Smooth muscle cell (in vitro differentiated cells): ENCODE data around the gene DPYSL4. TPM values are rescaled to one million over a fixed set of nuclear protein-coding genes. Genes with fewer than 3 reads are reported as not detected.

ENCODE experiments used
- DNase-seq: peaks from one replicate; lab custom pipeline; 2025; ENCODE audit not compliant: unreplicated experiment; lab: John Stamatoyannopoulos, UW
- H2AFZ ChIP-seq: fragments of 200-600 bp; sonication (generic); 2 replicates; pipeline ENCODE4 v1.6.0; 2016; ENCODE audit warnings: antibody characterized with exemption, low read depth, mild to moderate bottlenecking
- H3F3A ChIP-seq: fragments of 200-600 bp; sonication (generic); 2 replicates; pipeline ENCODE4 v1.6.0; 2017; ENCODE audit warnings: antibody characterized with exemption, low read depth
- H3K27ac ChIP-seq: fragments of 200-600 bp; sonication (generic); 2 replicates; pipeline ENCODE4 v1.5.1; 2016; ENCODE audit warnings: low read depth, mild to moderate bottlenecking
- H3K27me3 ChIP-seq: fragments of 200-600 bp; sonication (generic); 2 replicates; pipeline ENCODE4 v1.6.1; 2016; ENCODE audit warnings: low read depth, mild to moderate bottlenecking
- H3K36me3 ChIP-seq: fragments of 200-600 bp; sonication (generic); 2 replicates; pipeline ENCODE4 v1.5.1; 2016; ENCODE audit warnings: low read depth
- H3K4me1 ChIP-seq: fragments of 200-600 bp; sonication (generic); 2 replicates; pipeline ENCODE4 v1.5.1; 2016; ENCODE audit warnings: low read depth
- H3K4me2 ChIP-seq: fragments of 200-600 bp; sonication (generic); 2 replicates; pipeline ENCODE4 v1.6.0; 2016; ENCODE audit warnings: mild to moderate bottlenecking
- H3K4me3 ChIP-seq: fragments of 200-600 bp; sonication (generic); 2 replicates; pipeline ENCODE4 v1.5.1; 2016; ENCODE audit warnings: mild to moderate bottlenecking
- H3K79me2 ChIP-seq: fragments of 200-600 bp; sonication (generic); 2 replicates; pipeline ENCODE4 v1.6.0; 2016; ENCODE audit warnings: low read depth, mild to moderate bottlenecking
- H3K9ac ChIP-seq: fragments of 200-600 bp; sonication (generic); 2 replicates; pipeline ENCODE4 v1.6.0; 2016; ENCODE audit warnings: low read depth
- H3K9me3 ChIP-seq: fragments of 200-600 bp; sonication (generic); replicated peaks from 2 replicates; pipeline ENCODE4 v1.5.1; 2016; ENCODE audit warnings: low read depth
- H4K20me1 ChIP-seq: fragments of 200-600 bp; sonication (generic); 2 replicates; pipeline ENCODE4 v1.6.0; 2016; ENCODE audit warnings: low read depth
- CTCF ChIP-seq: fragments of 200-600 bp; sonication (generic); IDR thresholded peaks from 2 replicates; pipeline ENCODE4 v1.5.1; 2017; ENCODE audit warnings: borderline replicate concordance, mild to moderate bottlenecking, antibody characterized with exemption; ENCODE audit not compliant: insufficient read depth, poor library complexity, severe bottlenecking
- WGBS: methylation state at CpG from one replicate; pipeline ENCODE4 v1.1.7; 2016; ENCODE audit warnings: low lambda C conversion rate; 5-methylcytosine and 5-hydroxymethylcytosine counted together
- polyA plus RNA-seq: library from polyadenylated mRNA; unstranded; fragments of >200 nt; fragmentation: Nextera tagmentation; extraction: Ambion mirVana; gene quantifications from 2 replicates; pipeline ENCODE4 v1.2.1, GENCODE V29; 2016
- total RNA-seq: library from RNA; depleted of rRNA; stranded (reverse); fragments of >200 nt; gene quantifications from 2 replicates; pipeline ENCODE4 v1.2.3, GENCODE V29; 2014

The DPYSL4 gene
- total and polyA plus RNA-seq, 2 experiments from 2014 or later = 6.0 to 7.4 TPM

GRCh38 chr10:132182591-132182990 is 4.2 kb upstream of the DPYSL4 start:
- Histone ChIP-seq H3K4me3 (no peak overlapping the region), H3K4me1 (peaks cover 7% of the 10 kb centered on the region), H3K9me3 (no peaks in the 10 kb centered on the region), H4K20me1 (peaks cover 9% of the 10 kb centered on the region), H3F3A (no peaks in the 10 kb centered on the region), H2AFZ (no peak overlapping the region), H3K27me3 (peaks cover 66% of the 10 kb centered on the region), H3K4me2 (no peak overlapping the region), H3K27ac (no peak overlapping the region), H3K79me2 (no peaks in the 10 kb centered on the region), H3K36me3 (no peaks in the 10 kb centered on the region), H3K9ac (no peak overlapping the region)
- 90% methylated on average over 7 of the region's 7 CpGs for WGBS
- DNase-seq = no peak
- TF ChIP-seq CTCF = no peak

DNA sequence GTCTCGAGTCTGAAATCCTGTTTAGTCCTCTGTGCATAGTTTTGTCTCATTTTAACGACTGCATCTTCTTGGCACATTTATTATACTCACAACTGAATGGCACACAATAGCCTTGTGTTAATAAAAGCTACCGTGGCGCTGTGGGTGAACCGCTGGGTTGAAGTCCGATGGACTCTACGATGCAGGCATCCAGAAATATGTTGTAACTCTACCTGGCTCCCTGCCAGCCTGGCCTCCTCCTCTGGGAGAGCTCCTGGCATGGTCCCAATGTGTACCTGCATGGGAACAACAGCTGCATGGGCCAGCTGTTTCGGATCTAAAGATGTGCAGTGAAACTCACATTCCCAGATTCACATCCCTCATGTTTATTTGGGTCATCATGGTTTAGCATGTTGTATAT is 3.7 kb upstream of the DPYSL4 start:
- Histone ChIP-seq H3K4me3 (no peak overlapping the region), H3K9ac (no peak overlapping the region), H3K4me1 (peaks cover 12% of the 10 kb centered on the region), H3K4me2 (no peak overlapping the region), H3K79me2 (no peaks in the 10 kb centered on the region), H4K20me1 (peaks cover 14% of the 10 kb centered on the region), H2AFZ (no peak overlapping the region), H3K36me3 (no peaks in the 10 kb centered on the region), H3F3A (no peaks in the 10 kb centered on the region), H3K27ac (no peak overlapping the region), H3K27me3 (peaks cover 71% of the 10 kb centered on the region), H3K9me3 (no peaks in the 10 kb centered on the region)
- TF ChIP-seq CTCF = no peak
- WGBS = 80% methylated on average over 8 of the region's 8 CpGs
- DNase-seq = no peak

- Histone ChIP-seq H3K36me3 (no peaks in the 10 kb centered on the region), H3F3A (no peaks in the 10 kb centered on the region), H3K9ac (no peak overlapping the region), H3K27ac (no peak overlapping the region), H3K27me3 (peaks cover 81% of the 10 kb centered on the region), H3K79me2 (no peaks in the 10 kb centered on the region), H3K4me1 (peaks cover 14% of the 10 kb centered on the region), H3K4me3 (no peak overlapping the region), H3K4me2 (no peak overlapping the region), H2AFZ (no peak overlapping the region), H3K9me3 (no peaks in the 10 kb centered on the region), H4K20me1 (peaks cover 33% of the 10 kb centered on the region)
- TF ChIP-seq CTCF = no peak
- 48% methylated on average over 35 of the region's 35 CpGs for WGBS
- DNase-seq = no peak
Observed at GRCh38 chr10:132184816-132185593, 1.7 kb upstream of the DPYSL4 start.
